Epidermal melanocyte (primary cell): ENCODE results near the gene SPINK7.
"Not testable (repeated sequence)": the region's sequence is repeated elsewhere in the genome, so short reads cannot be mapped to it uniquely, and the experiment has no call there.

Source experiments
- DNase-seq: peaks from one replicate; pipeline ENCODE4 v3.0.0; 2011; ENCODE audit warnings: low spot score; ENCODE audit not compliant: insufficient read length

Gene SPINK7

DNA sequence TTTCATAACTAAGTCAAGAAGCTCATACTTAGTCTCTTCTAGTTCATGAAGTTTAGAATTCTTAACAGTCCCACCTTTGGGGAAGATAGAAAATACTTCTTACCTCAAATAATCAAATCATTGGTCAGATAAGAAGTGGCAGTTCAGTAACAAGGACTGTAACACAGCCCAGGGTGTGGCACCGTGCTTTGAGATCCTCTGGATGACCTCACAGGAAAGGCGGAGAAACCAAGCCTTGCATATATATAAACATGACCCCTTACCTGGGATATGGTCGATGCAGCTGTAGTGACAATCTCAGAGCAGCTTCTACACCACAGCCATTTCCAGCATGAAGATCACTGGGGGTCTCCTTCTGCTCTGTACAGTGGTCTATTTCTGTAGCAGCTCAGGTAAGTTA lies at the start of gene SPINK7:
SPINK7 (plus strand) TSS at position 271 of the 400 bp plus-strand sequence; CDS start at position 332, 61 bp downstream.
- no peak for DNase-seq

GRCh38 chr5:148267962-148268361 lies 44.3 kb upstream of the SPINK7 start:
- no peak for DNase-seq

DNA sequence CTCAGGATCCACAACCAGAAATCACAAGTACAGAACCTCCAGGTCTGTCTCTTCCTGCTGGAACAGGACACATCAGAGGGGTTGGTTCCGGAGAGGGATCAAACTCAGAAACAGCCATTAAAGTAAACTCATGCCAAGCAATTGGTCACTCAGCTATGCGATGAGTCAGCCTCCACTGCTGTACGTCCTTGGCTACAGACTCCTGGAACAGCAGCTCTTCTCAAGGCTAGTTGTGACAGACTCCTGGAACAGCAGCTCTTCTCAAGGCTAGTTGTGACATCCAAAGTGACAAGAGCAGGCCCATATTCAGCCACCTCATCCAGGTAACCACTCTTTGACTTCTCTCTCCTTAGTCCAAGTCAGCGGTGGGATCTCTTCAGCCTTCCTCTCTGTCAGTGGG lies 43.7 kb upstream of the SPINK7 start, which contains the start of gene SPINK13:
SPINK13 (plus strand) TSS at position 229 of the 400 bp plus-strand sequence. CDS start 1,279 bp downstream, outside the sequence.
- DNase-seq = no peak

DNA sequence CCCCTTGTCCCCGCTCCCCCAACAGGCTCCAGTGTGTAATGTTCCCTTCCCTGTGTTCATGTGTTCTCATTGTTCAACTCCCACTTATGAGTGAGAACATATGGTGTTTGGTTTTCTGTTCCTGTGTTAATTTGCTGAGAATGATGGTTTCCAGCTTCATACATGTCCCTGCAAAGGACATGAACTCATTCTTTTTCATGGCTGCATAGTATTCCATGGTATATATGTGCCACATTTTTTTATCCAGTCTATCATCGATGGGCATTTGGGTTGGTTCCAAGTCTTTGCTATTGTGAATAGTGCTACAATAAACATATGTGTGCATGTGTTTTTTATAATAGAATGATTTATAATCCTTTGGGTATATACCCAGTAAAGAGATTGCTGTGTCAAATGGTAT lies 37.1 kb upstream of the SPINK7 start:
- DNase-seq = not testable (repeated sequence)

GRCh38 chr5:148280893-148281292 lies 31.3 kb upstream of the SPINK7 start:
- DNase-seq = not testable (repeated sequence)

- DNase-seq = not testable (repeated sequence)
These were observed 30.9 kb upstream of the SPINK7 start for GRCh38 chr5:148281336-148281735.

DNA sequence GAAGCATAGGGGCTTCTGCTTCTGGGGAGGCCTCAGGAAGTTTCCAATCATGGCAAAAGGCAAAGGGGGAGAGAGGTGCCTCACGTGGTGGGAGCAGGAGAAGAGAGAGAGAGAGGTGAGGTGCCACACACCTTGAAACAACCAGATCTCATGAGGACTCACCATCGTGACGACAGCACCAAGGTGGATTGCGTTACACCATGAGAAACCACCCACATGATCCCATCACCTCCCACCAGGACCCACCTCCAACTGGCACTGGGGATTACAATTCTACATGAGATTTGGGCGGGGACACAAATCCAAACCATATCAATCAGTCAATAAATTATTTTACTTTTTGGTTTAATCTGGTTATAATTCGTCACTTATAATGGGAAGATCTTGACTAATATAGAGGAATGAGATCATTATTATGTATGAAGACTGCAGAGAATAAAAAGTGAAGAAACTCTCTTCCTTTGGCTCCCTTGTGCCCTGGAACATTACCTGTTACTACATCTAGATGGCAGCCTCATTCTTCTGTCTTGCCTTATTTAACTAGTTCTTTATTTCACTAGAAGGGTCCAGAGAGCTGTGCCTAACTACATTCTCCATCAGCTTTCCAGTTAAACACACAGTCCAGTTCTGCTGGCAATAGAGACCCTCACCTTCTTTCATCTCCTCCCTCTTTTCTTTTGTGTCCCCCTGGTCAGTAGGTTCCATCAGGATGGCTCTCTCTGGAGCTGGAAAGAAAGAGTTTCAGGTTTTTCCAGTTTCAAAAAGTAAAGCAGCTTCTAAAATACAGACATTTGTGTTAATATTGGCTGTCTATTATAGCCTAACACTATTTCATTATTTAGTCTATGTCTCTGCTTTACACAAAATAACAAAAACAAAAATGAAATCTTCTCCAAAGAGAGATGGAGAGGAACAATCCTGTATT lies 21.7 kb upstream of the SPINK7 start:
- no peak for DNase-seq

DNA sequence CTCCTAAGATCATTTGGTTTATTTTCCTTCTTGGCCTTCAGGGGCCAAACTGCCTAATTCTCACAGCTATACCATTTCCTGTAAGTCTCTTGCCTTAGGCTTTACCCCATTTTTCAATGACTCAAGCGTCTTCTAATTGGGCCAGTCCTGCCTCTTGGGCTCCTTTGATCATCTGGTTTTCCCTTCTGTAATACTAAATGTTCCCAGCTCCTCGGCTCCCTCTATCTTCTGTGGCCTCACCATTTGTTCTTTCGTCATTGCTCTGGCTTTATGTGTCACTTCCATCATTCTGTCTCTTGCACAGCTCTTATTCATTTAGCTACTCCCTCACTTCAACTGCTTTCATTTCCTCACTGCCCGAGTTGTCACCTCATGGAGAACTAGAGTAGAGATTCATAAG lies 14.5 kb upstream of the SPINK7 start:
- no peak for DNase-seq

GRCh38 chr5:148306446-148306845 lies 5.8 kb upstream of the SPINK7 start:
- no peak for DNase-seq

- DNase-seq = no peak
These were observed 3.2 kb upstream of the SPINK7 start for GRCh38 chr5:148309019-148309418.

DNA sequence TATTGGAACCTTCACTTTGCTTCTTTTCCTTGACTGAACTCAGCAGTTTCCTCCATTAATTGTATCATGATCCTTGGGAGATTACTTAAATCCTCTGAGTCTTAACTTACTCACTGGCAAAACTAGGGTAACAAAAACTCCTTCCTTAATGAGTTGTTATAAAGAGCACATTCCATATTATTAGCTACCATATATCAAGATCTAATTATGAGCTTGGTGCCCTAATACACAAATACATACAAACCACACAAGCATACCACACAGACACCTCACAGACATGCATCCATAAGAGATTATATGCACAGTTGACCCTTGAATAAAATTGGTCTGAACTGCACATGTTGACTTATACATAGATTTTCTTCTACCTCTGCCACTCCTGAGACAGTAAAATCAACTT lies 2.5 kb upstream of the SPINK7 start:
- DNase-seq = no peak

GRCh38 chr5:148311484-148311883 lies 739 bp upstream of the SPINK7 start:
- DNase-seq = no peak

DNA sequence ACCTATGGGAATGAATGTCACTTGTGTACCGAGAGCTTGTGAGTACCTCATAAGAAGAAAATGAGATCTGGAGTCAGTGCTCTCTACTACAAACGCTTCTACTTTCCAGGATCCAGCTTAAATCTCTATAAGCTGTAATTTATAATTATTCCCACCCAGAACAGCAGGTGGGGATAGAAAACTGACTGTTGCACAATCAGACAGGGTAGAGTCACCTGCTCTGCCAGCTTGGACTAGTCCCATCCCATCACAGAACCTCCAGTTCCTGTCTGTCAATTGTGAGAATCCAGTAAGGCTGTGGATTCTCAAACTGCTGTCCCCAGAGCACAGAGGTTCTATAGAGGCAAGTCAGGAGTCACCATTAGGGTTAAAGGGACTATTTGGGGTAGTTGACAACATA lies 2.0 kb downstream of the SPINK7 start:
- no peak for DNase-seq

- DNase-seq = no peak
These were observed 2.5 kb downstream of the SPINK7 start for GRCh38 chr5:148314731-148315130.

DNA sequence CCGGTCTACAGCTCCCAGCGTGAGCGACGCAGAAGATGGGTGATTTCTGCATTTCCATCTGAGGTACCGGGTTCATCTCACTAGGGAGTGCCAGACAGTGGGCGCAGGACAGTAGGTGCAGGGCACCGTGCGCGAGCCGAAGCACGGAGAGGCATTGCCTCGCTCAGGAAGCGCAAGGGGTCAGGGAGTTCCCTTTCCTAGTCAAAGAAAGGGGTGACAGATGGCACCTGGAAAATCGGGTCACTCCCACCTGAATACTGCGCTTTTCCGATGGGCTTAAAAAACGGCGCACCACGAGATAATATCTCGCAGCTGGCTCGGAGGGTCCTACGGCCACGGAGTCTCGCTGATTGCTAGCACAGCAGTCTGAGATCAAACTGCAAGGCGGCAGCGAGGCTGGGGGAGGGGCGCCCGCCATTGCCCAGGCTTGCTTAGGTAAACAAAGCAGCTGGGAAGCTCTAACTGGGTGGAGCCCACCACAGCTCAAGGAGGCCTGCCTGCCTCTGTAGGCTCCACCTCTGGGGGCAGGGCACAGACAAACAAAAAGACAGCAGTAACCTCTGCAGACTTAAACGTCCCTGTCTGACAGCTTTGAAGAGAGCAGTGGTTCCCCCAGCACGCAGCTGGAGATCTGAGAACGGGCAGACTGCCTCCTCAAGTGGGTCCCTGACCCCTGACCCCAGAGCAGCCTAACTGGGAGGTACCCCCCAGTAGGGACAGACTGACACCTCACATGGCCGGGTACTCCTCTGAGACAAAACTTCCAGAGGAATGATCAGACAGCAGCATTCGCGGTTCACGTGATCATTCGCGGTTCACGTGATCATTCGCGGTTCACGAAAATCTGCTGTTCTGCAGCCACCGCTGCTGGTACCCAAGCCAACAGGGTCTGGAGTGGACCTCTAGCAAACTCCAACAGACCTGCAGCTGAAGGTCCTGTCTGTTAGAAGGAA lies 8.1 kb downstream of the SPINK7 start:
- not testable (repeated sequence) for DNase-seq

GRCh38 chr5:148333262-148333849 lies 21.1 kb downstream of the SPINK7 start:
- DNase-seq = no peak

GRCh38 chr5:148335259-148335658 lies 23.0 kb downstream of the SPINK7 start, which contains the start of gene SPINK9:
TSS of gene SPINK9 (plus strand) at chr5:148335559. CDS start at chr5:148335614, 55 bp downstream.
- DNase-seq = no peak

DNA sequence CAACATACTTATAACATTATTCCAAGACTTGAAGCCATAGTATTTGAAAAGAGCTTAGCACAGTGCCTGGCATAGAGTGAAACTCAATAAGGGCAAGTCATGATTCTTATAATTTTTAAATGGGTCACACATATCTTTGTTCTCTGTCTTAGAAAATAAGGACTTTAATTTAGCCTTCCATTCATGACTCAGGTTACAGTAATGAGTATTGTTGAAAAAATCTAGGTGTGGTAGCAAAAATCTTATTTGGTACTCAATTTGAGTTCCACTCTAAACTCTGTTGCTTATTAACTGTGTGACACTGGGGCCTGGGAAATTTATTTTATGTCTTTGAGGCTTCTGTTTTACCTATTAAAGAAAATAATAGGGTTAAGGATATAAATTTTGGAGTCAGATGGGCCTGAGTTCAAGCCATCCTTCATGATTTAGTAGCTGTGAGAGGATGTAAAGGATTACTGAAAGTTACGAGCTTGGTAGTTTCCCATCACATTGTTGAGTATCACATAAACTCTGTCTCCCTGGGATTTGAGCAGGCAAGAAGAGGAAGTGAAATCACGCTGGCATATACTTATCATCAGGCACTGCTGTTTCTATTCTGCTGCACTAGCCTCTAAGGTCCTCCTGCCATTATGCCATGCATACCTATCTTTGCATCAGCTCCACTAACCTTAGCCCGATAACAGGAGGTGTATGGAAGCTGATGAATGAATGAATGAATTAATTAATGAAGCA lies 24.6 kb downstream of the SPINK7 start:
- no peak for DNase-seq

- no peak for DNase-seq
These were observed 30.3 kb downstream of the SPINK7 start for GRCh38 chr5:148342371-148343045.

DNA sequence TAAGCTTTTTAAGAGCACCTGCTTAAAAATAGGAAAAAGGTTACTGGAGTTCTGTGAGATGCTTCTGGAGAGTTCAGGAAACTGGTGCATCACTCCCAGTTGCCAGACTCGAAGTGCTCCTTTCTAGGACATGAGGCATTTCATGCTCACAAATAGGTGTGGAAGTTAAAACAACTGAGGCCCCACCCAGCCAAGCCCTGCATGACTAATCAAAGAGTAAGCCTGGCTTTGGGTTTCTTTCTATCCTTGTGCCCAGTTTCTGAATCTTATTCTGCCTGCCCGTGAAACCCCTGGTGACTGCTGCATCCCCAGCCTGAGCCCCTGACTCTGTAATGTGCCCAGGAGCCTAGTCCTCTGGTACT lies 30.8 kb downstream of the SPINK7 start:
- DNase-seq = no peak
